C4-2B (cell line): ENCODE data around the gene ZNF674.

Experiments used
- ZFX ChIP-seq: fragments of 450-650 bp; IDR thresholded peaks from 2 replicates; pipeline ENCODE4 v1.6.1; 2017
- TF ChIP-seq, protein P1 (sequence below): fragments of 450-650 bp; conservative IDR thresholded peaks from 2 replicates; pipeline ENCODE4 v1.5.1; 2017; ENCODE audit warnings: mild to moderate bottlenecking

DNA sequence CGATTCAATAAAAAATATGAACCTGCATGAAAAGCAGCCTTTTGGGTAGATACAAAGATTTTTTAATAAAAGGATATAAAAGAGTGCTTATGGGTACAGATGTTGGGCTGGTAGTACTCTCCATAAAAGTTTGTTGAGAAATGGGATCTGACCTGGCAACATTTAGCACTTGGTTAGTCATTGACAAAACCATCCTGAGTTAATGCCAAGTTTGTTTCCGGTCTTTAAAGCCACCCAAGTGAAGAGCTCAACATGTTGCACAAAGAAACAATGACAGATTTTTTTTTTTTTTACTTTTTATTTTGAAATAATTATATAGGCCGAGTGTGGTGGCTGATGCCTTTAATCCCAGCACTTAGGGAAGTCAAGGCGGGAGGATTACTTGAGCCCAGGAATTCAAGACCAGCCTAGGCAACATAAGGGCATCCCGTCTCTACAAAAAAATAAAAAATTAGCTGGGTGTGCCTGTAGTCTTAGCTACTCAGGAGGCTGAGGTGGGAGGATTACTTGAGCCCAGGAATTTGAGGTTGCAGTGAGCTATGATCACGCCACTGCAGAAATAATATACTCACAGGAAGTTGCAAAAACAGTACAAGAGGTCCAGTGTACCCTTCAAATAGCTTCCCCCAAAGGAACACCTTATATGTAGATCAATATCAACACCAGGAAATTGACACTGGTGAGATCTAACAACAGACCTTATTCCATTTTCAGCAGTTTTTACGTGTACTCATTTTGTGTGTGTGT lies 44.9 kb upstream of the ZNF674 start:
- TF ChIP-seq, protein P1, sequence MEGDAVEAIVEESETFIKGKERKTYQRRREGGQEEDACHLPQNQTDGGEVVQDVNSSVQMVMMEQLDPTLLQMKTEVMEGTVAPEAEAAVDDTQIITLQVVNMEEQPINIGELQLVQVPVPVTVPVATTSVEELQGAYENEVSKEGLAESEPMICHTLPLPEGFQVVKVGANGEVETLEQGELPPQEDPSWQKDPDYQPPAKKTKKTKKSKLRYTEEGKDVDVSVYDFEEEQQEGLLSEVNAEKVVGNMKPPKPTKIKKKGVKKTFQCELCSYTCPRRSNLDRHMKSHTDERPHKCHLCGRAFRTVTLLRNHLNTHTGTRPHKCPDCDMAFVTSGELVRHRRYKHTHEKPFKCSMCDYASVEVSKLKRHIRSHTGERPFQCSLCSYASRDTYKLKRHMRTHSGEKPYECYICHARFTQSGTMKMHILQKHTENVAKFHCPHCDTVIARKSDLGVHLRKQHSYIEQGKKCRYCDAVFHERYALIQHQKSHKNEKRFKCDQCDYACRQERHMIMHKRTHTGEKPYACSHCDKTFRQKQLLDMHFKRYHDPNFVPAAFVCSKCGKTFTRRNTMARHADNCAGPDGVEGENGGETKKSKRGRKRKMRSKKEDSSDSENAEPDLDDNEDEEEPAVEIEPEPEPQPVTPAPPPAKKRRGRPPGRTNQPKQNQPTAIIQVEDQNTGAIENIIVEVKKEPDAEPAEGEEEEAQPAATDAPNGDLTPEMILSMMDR = no peak
- no peak for TF ChIP-seq ZFX
